Adrenal gland (tissue), 5 donors: ENCODE results near the gene ZRSR2.

ENCODE experiments used
- POLR2A ChIP-seq, 2 donors: fragments of 450-650 bp; IDR thresholded peaks; one replicate each; pipeline ENCODE4 v1.6.1; 2017; ENCODE audit warnings: antibody characterized with exemption in 2 of 2, mild to moderate bottlenecking in 2 of 2, moderate library complexity in 1 of 2
- TF ChIP-seq, protein P1 (sequence below), 6 experiments: fragments of 450-650 bp in 4 of 6; fragments of 200-600 bp in 2 of 6; sonication (generic) in 1 of 6; IDR thresholded peaks; 1 replicate in 5 of 6; 2 replicates in 1 of 6; pipeline versions ENCODE4 v1.5.1 to v1.8.0; 2016 to 2021; ENCODE audit warnings: antibody characterized with exemption in 6 of 6, mild to moderate bottlenecking in 2 of 6, moderate library complexity in 1 of 6
- donor health status: DM: no; HTN: no; CAD: no.

DNA sequence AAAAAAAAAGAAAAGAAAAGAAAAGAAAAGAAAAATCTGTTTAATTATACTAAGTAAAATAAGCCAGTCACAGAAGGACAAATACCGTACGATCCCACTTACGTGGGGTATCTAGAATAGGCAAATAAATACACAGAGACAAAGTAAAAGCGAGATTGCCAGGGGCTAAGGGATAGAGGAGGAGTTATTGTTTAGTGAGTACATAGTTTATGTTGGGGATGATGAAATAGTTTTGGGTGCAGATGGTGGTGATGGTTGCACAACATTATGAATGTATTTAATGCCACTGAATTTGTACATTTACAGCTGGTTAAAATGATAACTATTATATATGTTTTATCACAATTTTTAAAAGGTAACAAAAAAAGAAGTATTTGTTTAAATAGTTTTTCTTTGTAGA is 45.1 kb upstream of the ZRSR2 start:
- no peak for TF ChIP-seq POLR2A (IDR thresholded peaks at IDR 0.05)
- TF ChIP-seq, protein P1, sequence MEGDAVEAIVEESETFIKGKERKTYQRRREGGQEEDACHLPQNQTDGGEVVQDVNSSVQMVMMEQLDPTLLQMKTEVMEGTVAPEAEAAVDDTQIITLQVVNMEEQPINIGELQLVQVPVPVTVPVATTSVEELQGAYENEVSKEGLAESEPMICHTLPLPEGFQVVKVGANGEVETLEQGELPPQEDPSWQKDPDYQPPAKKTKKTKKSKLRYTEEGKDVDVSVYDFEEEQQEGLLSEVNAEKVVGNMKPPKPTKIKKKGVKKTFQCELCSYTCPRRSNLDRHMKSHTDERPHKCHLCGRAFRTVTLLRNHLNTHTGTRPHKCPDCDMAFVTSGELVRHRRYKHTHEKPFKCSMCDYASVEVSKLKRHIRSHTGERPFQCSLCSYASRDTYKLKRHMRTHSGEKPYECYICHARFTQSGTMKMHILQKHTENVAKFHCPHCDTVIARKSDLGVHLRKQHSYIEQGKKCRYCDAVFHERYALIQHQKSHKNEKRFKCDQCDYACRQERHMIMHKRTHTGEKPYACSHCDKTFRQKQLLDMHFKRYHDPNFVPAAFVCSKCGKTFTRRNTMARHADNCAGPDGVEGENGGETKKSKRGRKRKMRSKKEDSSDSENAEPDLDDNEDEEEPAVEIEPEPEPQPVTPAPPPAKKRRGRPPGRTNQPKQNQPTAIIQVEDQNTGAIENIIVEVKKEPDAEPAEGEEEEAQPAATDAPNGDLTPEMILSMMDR (IDR thresholded peaks at IDR 0.05): no peak
